SK-N-SH (cell line): ENCODE data around the gene CUX1.

Source experiments
- CHD2 ChIP-seq: fragments of 150-350 bp; IDR thresholded peaks from 2 replicates; pipeline ENCODE4 v1.6.1; 2018; ENCODE audit warnings: low read length; ENCODE audit not compliant: partially characterized antibody
- EP300 ChIP-seq, 2 experiments: IDR thresholded peaks; 2 replicates each; pipeline versions ENCODE4 v1.4.0 to v1.6.1; 2012; ENCODE audit warnings: borderline replicate concordance in 1 of 2, low read depth in 1 of 2, low read length in 1 of 2
- GATA2 ChIP-seq: sonication (generic); formaldehyde crosslinking; IDR thresholded peaks from 2 replicates; pipeline ENCODE4 v1.5.0; 2020; ENCODE audit warnings: mild to moderate bottlenecking, missing genetic modification reagents
- YY1 ChIP-seq: IDR thresholded peaks from 2 replicates; pipeline ENCODE4 v1.4.0; 2012; ENCODE audit warnings: low read depth, mild to moderate bottlenecking
- TF ChIP-seq, protein P1 (sequence below): IDR thresholded peaks from 2 replicates; pipeline ENCODE4 v1.6.1; 2012; ENCODE audit warnings: mild to moderate bottlenecking, low read depth, low read length, moderate library complexity
- TF ChIP-seq, protein P2 (sequence below): IDR thresholded peaks from 2 replicates; pipeline ENCODE4 v1.4.0; 2012; ENCODE audit warnings: low read depth

DNA sequence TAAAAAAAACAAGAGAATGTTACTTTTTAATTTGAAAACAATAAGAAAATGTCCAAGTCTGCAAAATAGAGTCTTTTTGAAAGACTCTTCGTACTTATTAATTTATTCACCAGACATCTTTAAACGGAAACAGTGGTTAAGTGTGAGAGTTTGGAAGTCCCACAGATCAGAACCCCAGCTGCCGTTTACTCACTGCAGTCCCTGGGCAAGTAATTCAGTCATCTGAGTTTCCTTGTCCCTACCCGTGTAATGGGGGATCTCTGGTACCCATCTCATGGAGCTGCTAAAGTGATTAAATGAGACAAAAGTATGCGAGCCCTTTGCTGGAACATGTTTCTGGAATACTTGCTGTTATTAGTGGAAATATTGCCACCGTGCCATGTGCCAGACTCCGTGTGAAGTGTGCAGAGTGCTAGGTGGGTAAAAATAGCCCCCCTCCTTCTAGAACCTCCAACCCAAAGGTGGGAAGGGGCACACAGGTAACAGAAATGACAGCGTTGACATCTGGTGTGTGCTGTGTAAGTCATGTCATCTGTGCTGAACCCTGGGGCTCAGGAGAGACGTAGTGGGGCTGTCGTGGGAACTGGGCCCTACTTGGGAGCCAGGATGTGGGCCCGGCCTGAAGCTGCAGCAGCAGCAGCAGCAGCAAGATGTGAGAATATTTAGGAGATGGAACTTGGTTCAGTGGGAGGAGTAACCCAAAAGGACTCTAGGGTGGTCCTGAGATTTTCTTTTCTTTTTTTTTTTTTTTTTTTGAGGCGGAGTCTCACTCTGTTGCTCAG is 140.5 kb downstream of the CUX1 start:
- TF ChIP-seq GATA2 = 0 out of 2 replicates have a peak, but pooled peaks have one; percentile 9
- TF ChIP-seq, protein P1, sequence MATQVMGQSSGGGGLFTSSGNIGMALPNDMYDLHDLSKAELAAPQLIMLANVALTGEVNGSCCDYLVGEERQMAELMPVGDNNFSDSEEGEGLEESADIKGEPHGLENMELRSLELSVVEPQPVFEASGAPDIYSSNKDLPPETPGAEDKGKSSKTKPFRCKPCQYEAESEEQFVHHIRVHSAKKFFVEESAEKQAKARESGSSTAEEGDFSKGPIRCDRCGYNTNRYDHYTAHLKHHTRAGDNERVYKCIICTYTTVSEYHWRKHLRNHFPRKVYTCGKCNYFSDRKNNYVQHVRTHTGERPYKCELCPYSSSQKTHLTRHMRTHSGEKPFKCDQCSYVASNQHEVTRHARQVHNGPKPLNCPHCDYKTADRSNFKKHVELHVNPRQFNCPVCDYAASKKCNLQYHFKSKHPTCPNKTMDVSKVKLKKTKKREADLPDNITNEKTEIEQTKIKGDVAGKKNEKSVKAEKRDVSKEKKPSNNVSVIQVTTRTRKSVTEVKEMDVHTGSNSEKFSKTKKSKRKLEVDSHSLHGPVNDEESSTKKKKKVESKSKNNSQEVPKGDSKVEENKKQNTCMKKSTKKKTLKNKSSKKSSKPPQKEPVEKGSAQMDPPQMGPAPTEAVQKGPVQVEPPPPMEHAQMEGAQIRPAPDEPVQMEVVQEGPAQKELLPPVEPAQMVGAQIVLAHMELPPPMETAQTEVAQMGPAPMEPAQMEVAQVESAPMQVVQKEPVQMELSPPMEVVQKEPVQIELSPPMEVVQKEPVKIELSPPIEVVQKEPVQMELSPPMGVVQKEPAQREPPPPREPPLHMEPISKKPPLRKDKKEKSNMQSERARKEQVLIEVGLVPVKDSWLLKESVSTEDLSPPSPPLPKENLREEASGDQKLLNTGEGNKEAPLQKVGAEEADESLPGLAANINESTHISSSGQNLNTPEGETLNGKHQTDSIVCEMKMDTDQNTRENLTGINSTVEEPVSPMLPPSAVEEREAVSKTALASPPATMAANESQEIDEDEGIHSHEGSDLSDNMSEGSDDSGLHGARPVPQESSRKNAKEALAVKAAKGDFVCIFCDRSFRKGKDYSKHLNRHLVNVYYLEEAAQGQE = no peak
- TF ChIP-seq, protein P2, sequence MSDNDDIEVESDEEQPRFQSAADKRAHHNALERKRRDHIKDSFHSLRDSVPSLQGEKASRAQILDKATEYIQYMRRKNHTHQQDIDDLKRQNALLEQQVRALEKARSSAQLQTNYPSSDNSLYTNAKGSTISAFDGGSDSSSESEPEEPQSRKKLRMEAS = no peak
- TF ChIP-seq YY1 = no peak
- no peak for TF ChIP-seq CHD2
- no peak for TF ChIP-seq EP300 (IDR thresholded peaks at IDR 0.05; ENCODE audit: borderline replicate concordance in 1 of 2, low read depth in 1 of 2, low read length in 1 of 2)
